HG02763 (cell line): ENCODE measurements around the gene GPER1.
"Not testable (repeated sequence)": the region's sequence is repeated elsewhere in the genome, so short reads cannot be mapped to it uniquely, and the experiment has no call there.

Experiments used
- ATAC-seq: cut with Tn5 transposase; IDR thresholded peaks from one replicate; pipeline ENCODE4 v1.9.1; 2021; ENCODE audit warnings: mild to moderate bottlenecking, moderate library complexity; ENCODE audit not compliant: unreplicated experiment

The GPER1 gene

DNA sequence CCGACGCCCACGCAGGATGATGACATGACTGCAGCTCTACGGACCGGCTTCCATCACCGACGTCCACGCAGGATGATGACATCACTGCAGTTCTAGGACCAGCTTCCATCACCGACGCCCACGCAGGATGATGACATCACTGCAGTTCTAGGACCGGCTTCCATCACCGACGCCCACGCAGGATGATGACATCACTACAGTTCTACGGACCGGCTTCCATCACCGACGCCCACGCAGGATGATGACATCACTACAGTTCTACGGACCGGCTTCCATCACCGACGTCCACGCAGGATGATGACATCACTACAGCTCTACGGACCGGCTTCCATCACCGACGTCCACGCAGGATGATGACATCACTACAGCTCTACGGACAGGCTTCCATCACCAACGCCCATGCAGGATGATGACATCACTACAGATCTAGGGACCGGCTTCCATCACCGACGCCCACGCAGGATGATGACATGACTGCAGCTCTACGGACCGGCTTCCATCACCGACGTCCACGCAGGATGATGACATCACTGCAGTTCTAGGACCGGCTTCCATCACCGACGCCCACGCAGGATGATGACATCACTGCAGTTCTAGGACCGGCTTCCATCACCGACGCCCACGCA lies 28.6 kb downstream of the GPER1 start:
- not testable (repeated sequence) for ATAC-seq

DNA sequence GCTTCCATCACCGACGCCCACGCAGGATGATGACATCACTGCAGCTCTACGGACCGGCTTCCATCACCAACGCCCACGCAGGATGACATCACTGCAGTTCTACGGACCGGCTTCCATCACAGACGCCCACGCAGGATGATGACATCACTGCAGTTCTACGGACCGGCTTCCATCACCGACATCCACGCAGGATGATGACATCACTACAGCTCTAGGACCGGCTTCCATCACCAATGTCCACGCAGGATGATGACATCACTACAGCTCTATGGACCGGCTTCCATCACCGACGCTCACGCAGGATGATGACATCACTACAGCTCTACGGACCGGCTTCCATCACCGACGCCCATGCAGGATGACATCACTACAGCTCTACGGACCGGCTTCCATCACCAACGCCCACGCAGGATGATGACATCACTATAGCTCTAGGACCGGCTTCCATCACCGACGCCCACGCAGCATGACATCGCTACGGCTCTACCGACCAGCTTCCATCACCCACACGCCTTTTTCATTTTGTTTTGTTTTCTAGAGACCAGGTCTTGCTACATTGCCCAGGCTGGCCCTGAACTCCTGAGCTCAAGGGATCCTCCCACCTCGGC lies 29.5 kb downstream of the GPER1 start:
- ATAC-seq = no peak

DNA sequence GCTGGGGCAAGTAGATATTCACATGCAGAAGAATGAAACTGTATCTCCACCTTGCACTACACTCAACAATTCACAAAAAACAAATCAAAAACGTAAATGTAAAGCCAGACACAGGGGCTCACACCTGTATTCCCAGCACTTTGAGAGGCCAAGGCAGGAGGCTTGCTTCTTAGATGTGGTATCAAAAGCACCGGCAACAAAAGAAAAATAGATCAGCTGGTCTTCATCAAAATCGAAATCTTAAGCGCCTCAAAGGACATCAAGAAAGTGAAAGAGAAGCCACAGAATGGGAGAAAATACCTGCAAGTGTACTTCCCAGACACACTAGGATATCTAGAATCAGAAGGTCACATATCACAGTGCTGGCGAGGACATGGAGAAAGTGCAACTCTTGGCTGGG lies 31.3 kb downstream of the GPER1 start:
- no peak for ATAC-seq

DNA sequence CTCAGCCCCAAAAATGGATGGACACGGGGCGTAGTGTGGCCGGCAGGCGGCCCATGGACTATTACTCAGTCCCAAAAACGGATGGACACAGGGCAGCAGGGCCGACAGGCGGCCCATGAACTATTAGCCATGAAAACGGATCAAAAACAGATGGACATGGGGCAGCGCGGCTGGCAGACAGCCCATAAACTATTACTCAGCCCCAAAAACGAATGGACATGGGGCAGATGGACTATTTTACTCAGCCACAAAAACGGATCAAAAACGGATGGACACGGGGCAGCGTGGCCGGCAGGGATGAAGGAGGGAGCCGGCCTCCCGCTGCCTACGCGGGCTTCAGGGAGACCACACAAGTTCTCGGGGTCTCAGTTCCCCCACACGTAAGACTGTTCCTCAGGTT lies 32.9 kb downstream of the GPER1 start:
- no peak for ATAC-seq

DNA sequence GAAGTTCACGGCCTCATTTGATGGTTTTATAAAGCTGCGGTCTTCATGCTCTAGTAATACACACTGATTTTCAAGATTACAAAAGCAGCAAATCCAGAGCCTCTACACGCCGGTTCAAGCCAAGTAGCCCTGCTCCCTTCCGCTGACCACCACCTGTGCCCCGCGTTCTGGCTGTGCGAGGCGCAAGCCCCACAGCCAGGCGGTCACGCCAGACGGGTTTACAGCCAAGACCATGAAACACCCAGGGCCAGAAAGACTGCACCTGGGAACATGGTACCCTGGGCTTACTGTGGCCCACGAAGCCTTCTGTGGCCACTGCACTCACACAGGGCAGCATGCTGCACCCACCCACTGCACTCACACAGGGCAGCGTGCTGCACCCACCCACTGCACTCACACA lies 33.6 kb downstream of the GPER1 start:
- no peak for ATAC-seq

DNA sequence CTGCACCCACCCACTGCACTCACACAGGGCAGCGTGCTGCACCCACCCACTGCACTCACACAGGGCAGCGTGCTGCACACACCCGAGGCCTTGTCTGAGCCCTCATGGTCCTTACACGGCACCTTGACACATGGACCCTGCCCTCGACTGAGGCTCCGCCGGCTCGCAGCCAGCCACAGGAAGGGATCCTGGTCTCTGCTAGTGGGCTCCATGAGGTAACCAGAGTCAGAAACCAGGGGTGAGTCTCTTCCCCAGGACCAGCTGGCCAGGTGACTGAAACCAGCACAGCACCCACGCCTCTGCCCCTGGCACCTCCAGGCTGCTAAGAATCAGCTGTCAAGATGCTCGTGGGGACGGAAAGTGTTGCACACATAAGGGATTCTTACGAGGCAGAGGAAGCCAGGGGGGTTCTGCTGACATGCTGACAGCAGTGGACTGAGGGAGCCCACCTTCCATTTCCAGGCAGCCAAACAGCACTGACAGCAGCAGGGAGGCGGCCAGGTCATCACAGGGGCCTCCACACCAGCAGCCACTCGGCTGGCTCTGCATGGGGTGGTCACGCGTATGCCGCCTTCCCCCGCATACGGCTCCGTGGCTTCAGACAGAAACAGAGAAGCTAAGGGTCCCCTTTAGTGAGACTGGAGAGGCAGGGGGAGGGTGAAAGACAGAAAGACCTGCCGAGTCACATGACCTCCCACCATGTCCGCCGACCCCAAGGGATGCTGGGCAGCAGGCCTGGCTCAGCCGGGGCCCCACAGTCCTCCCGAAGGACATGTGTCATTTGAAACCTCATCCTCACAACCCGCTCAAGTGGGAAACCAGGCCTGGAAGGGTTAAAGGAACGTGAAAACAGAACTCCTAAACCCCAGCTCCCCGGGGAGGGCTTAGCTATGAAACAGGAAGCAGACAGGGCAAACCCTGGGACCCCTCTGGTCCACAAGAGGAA lies 34.2 kb downstream of the GPER1 start:
- no peak for ATAC-seq

DNA sequence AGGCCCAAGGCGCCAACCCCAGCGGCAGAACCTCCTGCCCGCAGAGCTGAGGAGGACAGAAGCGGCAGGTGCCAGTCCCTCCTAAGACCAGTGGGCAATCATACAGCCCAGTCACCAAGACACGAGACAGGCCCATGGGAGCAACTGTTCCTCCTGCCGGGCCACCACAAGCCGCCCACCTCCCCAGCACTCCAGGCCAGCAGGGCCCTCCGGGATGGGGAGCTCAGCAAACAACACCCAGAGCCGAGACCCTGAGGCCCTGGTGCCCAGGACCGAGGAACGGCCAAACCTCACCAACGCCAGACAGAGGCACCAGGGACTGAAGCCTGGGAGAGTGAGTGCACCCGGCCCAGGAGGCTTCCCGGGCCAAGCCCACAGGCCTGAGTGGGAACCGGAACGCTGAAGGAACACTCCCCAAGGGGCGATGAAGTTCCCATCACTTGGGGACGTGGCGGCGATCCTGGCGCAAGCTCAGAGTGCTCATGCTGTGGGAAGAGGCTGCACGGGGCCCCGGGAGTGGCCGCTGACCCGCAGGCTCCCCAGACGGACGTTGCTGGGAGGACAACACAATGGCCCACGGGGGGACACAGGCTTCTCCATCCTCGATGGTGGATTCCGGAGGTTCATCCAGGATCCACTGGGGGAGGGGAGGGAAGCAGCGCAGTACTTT lies 35.1 kb downstream of the GPER1 start:
- ATAC-seq = no peak

DNA sequence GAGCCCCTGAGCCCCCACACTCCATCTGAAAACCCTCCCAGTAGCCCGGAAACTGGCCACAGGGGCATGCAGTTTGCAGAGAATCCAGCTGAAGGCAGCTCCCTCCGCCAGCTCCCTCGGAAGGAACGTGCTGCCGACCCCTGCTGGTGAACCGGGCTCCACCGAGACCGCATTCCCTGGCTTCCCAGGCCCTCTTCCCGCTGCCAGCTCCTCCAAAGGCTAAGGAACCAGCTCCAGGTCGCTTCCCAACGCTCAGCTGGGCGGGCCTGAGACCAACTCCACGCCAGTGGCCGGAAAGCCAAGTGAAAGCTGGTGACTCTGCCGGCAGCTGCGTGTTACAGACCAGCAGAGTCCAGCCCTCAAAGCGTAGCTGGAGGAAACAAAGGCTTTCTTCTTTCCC lies 35.8 kb downstream of the GPER1 start:
- no peak for ATAC-seq

DNA sequence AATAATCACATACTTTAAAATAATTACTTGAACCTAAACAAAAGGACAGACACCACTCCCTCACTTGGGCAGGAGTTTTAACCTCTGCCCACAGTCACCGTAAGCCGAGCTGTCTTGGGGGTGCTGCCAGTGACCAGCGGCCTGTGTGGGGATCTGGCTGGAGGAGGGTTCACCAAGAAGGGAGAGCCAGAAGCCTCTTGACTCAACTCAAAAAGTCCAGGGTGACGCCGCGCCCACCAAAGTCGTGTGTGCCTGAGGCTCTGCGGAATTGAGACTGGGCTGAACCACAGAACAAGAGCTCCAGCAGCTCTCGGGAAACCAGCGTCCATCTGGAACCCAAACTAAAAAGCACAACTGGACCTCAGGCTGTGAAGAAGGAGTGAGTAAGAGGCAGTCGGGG lies 36.3 kb downstream of the GPER1 start:
- ATAC-seq = no peak

DNA sequence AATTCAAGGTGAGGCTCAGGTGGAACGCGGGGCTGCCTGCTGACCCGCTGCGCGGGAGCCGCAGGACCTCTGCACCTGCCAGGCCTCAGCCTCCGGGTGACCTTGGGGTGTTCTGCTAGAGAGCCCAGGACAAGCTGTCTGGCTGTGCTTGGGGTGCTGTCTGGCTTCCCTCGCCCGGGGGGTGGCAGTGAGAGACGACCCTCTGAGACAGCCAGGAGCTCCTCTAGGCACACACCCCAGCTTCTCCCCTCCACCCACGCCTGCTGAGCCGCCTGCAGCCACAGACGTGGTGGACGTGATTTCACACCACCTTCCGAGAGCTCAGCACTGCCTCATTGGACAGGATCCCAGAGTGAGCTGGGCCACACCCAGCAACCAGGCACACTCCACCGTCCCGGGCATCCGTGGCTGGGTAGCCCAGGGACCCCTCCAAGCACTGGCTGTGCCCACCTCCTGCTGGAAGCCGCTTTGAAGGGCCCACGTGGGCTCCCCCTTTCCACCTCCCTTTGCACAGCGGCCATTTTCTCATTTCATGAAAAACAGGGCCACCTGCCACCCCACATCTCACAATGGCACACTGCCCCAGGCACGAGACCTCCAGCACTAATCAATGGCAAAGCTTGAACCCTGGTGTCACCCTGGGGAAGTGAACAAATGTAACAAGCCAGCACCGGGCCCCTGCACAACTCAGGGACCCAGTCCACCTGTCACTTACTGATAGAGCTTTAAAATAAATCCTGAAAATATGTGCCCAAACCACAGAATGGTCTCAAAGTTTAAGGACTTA lies 37.1 kb downstream of the GPER1 start:
- ATAC-seq = no peak

DNA sequence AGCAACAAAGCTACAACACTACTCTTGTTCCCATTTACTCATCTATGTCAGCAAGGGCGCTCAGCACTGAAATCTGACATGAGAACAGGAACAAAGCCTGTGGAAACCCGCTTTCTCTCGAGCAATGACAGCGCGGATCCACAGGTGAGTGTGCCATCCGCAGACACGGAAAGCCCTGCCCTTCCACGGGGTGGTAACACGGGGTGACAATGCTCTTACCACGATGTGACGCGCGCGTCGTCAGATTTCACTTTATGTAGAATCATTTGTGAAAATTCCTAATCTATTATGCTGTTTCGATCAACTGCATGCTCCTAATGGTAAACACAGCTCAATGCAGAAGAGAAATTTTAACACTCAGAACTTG lies 37.7 kb downstream of the GPER1 start:
- no peak for ATAC-seq

DNA sequence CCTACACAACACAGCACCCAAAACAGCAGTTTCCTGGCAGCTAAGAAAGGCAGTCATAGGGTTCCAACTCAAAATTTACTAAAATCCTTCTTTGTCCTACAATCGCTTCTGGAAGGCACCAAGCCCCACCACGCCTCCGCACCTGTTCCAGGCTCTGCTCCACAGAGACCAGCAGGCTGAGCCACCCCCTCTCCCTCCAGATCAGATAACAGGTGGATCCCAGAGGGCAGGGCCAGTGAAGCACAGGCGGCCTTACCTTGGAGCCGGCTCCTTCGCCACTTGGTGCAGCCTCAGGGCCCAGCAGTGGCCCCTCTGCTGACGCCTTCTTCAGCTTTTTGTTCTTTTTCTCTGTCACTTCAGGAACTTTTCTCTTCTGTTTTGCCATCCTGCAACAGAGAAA lies 39.1 kb downstream of the GPER1 start:
- ATAC-seq = no peak

DNA sequence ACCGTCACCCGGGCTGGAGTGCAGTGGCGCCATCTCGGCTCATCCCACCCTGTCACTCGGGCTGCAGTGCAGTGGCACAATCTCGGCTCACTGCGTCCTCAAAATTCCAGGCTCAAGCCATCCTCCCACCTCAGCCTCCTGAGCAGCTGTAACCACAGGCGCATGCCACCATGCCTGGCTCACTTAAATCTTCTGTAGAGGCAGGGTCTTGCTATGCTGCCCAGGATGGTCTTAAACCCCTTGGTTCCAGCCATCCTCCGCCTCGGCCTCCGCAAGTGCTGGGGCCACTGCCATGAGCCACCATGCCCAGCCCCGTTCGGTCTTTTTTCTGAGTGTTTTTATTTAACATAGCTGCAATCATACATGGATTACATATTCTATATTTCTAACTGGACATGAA lies 41.5 kb downstream of the GPER1 start:
- no peak for ATAC-seq

DNA sequence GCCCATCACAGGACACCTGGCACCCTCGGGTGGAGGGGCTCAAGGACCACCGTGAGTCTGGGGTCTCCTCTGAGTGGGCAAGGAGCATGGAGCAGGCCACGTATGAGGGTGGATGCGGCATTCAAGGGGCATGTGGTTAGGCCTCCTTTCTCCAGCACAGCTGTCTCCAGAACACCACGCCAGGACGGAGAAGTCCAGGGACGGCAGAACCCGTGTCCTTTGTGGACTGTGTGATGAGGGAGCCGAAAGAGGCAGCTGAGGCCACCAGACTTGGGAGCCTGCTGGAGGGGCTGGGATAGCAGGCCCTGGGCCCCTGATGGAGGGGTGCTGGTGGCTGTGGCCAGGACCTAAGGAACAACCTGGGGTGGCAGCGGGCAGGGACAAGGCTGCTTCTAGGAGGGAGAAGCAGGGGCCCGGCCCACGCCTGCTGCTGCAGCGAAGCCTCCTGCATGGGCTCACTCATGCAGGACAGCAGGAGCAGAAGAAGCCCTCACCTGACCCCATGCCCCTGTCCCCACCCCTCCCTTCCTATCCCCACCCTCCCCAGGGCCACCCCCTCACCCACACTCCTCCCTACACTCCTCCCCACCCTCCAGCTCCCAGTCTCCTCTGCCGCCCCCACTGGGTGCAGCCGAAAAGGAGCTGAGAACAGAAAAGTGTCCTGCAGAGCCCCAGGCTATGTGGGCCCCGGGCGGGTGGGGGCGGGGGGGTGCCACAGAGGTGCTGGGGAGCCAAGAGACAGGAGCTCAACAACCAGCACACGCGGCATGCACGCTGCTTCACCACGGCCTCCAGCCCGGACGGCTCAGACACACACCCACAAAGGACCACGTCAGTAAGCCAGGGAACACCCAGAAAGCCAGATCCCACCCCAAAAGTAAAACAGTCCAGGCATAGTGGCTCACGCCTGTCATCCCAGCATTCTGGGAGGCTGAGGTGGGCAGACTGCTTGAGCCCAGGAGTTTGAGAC lies 42.4 kb downstream of the GPER1 start:
- no peak for ATAC-seq

DNA sequence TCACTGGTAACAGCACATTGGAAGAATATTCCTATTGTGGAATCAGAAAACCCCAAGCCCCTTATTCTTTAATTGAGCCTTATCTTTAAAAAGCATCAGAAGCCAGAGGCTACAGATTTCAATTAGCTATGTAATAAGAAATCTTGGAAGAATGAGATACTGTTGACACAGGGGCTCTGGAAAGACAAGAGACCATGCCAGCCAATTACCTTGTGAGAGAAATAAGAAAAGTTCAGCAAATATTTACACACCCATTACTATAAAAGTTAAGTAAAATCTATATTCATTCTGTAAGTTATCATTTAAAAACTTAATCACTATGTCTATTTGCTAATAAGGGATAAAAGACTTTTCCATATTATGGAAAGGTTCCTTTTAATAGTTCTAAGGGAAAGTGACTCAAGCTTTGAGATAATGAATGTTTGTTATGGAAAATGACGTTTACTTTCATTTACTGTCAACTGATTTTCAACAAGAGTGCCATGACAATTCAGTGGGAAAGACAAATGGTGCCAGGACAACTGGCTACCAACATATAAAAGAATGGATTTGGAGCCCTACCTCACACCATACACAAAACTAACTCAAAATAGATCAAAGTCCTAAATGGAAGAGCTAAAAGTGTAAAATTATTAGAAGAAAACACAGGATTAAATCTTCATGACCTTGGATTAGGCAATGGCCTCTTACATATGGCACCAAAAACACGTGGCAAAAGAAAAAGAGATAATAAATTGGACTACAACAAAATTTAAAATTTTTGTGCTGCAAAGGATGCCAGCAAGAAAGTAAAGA lies 43.8 kb downstream of the GPER1 start:
- no peak for ATAC-seq

DNA sequence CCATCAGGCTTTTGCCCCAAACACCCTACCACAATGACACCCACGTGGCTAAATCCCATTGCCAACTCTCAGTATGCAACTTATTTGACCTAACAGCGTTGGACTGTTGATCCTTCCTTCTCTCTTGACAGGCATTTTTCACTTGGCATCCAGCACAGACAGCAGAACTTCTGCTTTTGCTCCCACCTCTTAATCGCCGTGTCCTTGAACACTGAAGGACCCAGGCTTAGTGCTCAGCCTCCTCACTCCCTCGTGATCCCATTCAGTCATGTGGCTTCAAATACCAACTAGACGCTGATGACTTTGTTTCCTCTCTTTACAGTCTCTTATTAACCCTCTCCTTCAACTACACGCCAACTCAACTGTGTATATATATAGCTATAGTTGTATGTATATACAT lies 47.0 kb downstream of the GPER1 start:
- ATAC-seq = no peak

DNA sequence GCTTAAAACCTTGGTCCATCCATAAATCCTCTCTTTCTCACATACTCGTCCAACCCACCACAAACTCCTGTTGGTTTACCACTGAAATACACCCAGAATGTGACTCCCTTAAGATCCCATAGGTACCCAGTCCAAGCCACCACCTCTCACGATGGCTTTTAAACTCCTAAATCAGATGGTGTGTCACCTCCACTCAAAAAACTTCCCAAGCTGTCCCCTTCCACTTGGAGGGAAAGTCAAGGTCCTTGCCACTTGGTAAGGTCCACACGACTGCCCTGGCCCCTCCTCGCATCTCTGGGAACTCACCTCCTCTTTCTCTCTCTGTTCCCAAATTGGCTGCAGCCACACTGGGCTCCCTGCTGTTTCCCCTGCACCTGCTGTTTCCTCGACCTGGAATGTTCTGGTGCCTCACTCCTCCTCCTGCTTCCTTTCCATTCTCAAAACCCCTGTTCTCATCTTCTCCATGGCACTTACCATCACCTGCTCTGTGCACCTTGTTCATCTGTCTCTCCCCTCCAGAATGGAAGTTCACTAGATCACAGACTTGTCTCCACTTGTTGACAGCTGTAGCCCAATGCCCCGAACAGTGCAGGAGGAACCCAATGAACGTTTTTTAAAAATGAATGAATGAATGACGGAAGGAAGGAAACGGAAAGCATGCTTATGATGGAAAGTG lies 49.1 kb downstream of the GPER1 start:
- no peak for ATAC-seq

DNA sequence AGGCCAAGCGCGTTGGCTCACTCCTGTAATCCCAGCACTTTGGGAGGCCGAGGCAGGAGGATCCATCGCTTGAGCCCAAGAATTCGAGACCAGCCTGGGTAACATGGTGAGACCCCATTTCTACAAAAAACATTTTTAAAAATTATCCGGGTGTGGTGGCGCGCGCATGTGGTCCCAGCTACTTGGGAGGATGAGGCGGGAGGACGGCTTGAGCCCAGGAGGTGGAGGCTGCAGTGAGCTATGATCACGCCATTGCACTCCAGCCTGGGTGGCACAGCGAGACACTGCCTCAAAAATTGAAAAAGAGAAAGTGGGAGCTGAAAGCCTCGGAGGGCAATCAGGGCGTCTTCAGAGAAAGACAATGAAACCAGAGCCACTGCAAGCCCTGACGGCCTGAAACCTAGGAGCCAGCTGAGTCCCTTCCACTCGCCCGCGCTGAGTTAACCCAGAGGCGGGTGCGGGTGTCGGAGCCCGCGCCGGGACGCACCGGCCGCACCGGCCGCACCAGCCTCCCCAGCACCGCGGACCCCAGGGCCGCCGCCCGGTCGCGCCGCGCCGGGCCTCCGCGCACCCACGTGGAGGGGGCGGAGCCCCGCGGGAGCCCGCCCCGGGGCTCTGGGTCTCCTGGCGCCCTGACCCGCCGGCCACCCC lies 49.7 kb downstream of the GPER1 start:
- ATAC-seq = peak; percentile 56
